PC-3 (cell line): Measurements from ENCODE around the gene OR5AC2. TPM values are rescaled to one million over a fixed set of nuclear protein-coding genes. Genes with fewer than 3 reads are reported as not detected.

Experiments
- ATAC-seq: fragments of 200-7000 bp; cut with Tn5 transposase; 2 replicates; pipeline ENCODE4 v1.9.1; 2020; ENCODE audit warnings: mild to moderate bottlenecking, moderate library complexity
- BruUV-seq: library from RNA; stranded (reverse); fragments of 400-500 nt; replicated peaks from 2 replicates; lab custom pipeline; 2021; lab: Mats Ljungman, UMichigan
- CTCF ChIA-PET: fragments of 300-600 bp; sonication (Branson Sonifier 250); formaldehyde crosslinking; loops from one replicate; lab custom pipeline; 2022; ENCODE audit warnings: antibody characterized with exemption; lab: Charles Lee
- POLR2A ChIA-PET: fragments of 300-600 bp; sonication (Branson Sonifier 250); formaldehyde crosslinking; loops from one replicate; lab custom pipeline; 2022; ENCODE audit warnings: antibody characterized with exemption; ENCODE audit not compliant: unreplicated experiment; lab: Charles Lee
- DNase-seq: peaks from one replicate; pipeline ENCODE4 v3.0.0-alpha.2; 2015
- H2AFZ ChIP-seq: fragments of 300-600 bp; sonication (generic); 2 replicates; pipeline ENCODE4 v1.6.0; 2016; ENCODE audit warnings: antibody characterized with exemption, low read length
- H3F3A ChIP-seq: fragments of 300-600 bp; sonication (generic); one replicate; pipeline ENCODE4 v1.6.0; 2017; ENCODE audit warnings: antibody characterized with exemption, low read length, control low read depth, mild to moderate bottlenecking; ENCODE audit not compliant: unreplicated experiment
- H3K27ac ChIP-seq: fragments of 300-600 bp; sonication (generic); 2 replicates; pipeline ENCODE4 v1.5.1; 2016; ENCODE audit warnings: mild to moderate bottlenecking, low read length
- H3K27me3 ChIP-seq: fragments of 300-600 bp; sonication (generic); 2 replicates; pipeline ENCODE4 v1.6.1; 2016; ENCODE audit warnings: low read length, mixed read lengths
- H3K36me3 ChIP-seq: fragments of 300-600 bp; sonication (generic); 2 replicates; pipeline ENCODE4 v1.6.1; 2016; ENCODE audit warnings: low read depth, mixed run types, low read length, mixed read lengths
- H3K4me1 ChIP-seq: fragments of 300-600 bp; sonication (generic); 2 replicates; pipeline ENCODE4 v1.5.1; 2016; ENCODE audit warnings: low read length; ENCODE audit not compliant: insufficient read depth
- H3K4me2 ChIP-seq: fragments of 300-600 bp; sonication (generic); 2 replicates; pipeline ENCODE4 v1.6.0; 2016; ENCODE audit warnings: low read length
- H3K4me3 ChIP-seq: fragments of 300-600 bp; sonication (generic); 2 replicates; pipeline ENCODE4 v1.5.1; 2016; ENCODE audit warnings: mild to moderate bottlenecking, low read length, mixed read lengths
- H3K79me2 ChIP-seq: fragments of 300-600 bp; sonication (generic); 2 replicates; pipeline ENCODE4 v1.6.1; 2017; ENCODE audit warnings: low read length, mixed read lengths
- H3K9ac ChIP-seq: fragments of 300-600 bp; sonication (generic); 2 replicates; pipeline ENCODE4 v1.6.0; 2016; ENCODE audit warnings: mild to moderate bottlenecking, low read length
- H3K9me2 ChIP-seq: fragments of 300-600 bp; sonication (generic); replicated peaks from 2 replicates; pipeline ENCODE4 v1.6.1; 2016; ENCODE audit warnings: mixed run types, low read length, mixed read lengths
- H3K9me3 ChIP-seq: fragments of 300-600 bp; sonication (generic); 2 replicates; pipeline ENCODE4 v1.6.1; 2016; ENCODE audit warnings: low read length, mixed read lengths
- H4K20me1 ChIP-seq: fragments of 300-600 bp; sonication (generic); 2 replicates; pipeline ENCODE4 v1.6.1; 2016; ENCODE audit warnings: low read length, mixed read lengths
- EZH2 ChIP-seq: fragments of 300-600 bp; sonication (generic); IDR thresholded peaks from one replicate; pipeline ENCODE4 v1.6.1; 2017; ENCODE audit warnings: antibody characterized with exemption, mild to moderate bottlenecking, low read length; ENCODE audit not compliant: unreplicated experiment
- EZH2phosphoT487 ChIP-seq: fragments of 300-600 bp; sonication (generic); IDR thresholded peaks from 2 replicates; pipeline ENCODE4 v1.6.1; 2018; ENCODE audit warnings: mild to moderate bottlenecking, antibody characterized with exemption, low read length, borderline replicate concordance
- intact Hi-C: fragments of 100-400 bp; cut with micrococcal nuclease; formaldehyde crosslinking; loops from 2 replicates; pipeline ENCODE4 v1.9.0; 2023
- total RNA-seq: library from RNA; depleted of rRNA; stranded (reverse); fragments of >200 nt; gene quantifications from 2 replicates; pipeline ENCODE4 v1.2.3, GENCODE V29; 2014
- TF ChIP-seq, protein P1 (sequence below): fragments of 300-600 bp; sonication (generic); conservative IDR thresholded peaks from 2 replicates; pipeline ENCODE4 v1.5.1; 2017; ENCODE audit warnings: antibody characterized with exemption, low read depth, mild to moderate bottlenecking, low read length

The OR5AC2 gene
- total RNA-seq, 1 experiment from 2014 or later = not detected

DNA sequence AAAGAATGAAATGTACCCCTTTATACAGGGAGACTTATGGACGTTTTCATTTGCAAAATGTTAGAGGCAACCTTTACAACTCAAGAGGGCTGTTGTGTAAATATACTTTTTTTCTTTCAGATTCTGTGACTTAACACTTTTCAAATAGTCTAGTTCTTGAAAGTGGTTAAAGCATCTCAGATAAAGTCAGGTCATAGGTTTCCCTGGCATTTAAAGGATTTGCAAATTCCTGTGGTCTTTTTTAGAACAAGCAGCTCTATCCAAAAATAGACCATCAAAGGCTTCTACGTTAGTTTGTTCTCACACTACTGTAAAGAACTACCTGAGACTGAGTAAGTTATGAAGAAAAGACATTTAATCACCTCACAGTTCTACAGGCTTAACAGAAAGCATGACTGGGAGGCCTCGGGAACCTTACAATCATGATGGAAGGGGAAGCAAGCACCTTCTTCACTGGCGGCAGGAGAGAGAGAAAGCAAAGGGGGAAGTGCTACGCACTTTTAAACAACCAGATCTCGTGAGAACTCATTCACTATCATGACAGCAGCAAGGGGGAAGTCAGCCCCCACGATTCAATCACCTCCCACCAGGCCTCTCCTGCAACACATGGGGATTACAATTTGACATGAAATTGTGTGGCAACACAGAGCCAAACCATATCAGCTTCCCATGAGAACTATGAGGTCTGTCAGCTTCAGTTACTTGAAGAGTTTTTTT, 28.6 kb upstream of the OR5AC2 start:
- Histone ChIP-seq H3F3A (no peaks in the 10 kb centered on the region), H3K27me3 (peaks cover 14% of the 10 kb centered on the region; the same call in 1 of the 2 replicates), H3K9me3 (no peaks in the 10 kb centered on the region), H3K4me3 (no peak overlapping the region), H3K79me2 (no peaks in the 10 kb centered on the region), H4K20me1 (no peaks in the 10 kb centered on the region), H2AFZ (no peak overlapping the region), H3K4me2 (no peak overlapping the region), H3K4me1 (no peaks in the 10 kb centered on the region), H3K9ac (no peak overlapping the region), H3K36me3 (no peaks in the 10 kb centered on the region), H3K9me2 (no peaks in the 10 kb centered on the region), H3K27ac (no peak overlapping the region)
- CTCF ChIA-PET = no interaction called here
- POLR2A ChIA-PET = no interaction called here
- TF ChIP-seq, protein P1, sequence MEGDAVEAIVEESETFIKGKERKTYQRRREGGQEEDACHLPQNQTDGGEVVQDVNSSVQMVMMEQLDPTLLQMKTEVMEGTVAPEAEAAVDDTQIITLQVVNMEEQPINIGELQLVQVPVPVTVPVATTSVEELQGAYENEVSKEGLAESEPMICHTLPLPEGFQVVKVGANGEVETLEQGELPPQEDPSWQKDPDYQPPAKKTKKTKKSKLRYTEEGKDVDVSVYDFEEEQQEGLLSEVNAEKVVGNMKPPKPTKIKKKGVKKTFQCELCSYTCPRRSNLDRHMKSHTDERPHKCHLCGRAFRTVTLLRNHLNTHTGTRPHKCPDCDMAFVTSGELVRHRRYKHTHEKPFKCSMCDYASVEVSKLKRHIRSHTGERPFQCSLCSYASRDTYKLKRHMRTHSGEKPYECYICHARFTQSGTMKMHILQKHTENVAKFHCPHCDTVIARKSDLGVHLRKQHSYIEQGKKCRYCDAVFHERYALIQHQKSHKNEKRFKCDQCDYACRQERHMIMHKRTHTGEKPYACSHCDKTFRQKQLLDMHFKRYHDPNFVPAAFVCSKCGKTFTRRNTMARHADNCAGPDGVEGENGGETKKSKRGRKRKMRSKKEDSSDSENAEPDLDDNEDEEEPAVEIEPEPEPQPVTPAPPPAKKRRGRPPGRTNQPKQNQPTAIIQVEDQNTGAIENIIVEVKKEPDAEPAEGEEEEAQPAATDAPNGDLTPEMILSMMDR = no peak
- TF ChIP-seq EZH2phosphoT487 (no peak), EZH2 (no peak)
- no TSS peak for BruUV-seq
- ATAC-seq = no peak
- no peak for DNase-seq
- intact Hi-C loops = no loop called here

DNA sequence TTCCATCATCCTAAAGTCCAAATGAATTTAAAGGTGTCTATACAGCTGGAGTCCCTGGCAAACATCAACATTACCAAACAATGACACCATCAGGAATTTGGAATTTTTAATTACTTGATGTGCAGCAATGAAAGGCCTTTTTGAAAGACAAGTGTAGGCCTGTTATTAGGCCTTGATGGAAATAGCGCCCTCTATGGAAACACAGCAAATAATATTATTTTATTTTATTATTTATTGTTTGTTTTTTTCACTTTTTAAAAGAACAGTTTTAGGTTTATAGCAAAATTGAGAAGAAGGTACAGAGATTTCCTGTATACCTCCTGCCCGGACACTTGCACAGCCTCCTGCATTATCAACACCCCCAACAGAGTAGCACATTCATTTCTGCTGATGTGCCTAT, 18.1 kb upstream of the OR5AC2 start:
- POLR2A ChIA-PET = no interaction called here
- no peaks in the 10 kb centered on the region for H3K4me1 ChIP-seq
- H3K9ac ChIP-seq = no peak overlapping the region
- H3K9me2 ChIP-seq = no peaks in the 10 kb centered on the region
- peaks cover 6% of the 10 kb centered on the region; the same call in 1 of the 2 replicates for H3K27me3 ChIP-seq
- ATAC-seq (no peak), DNase-seq (no peak)
- intact Hi-C loops = no loop called here
- H3K79me2 ChIP-seq = no peaks in the 10 kb centered on the region
- CTCF ChIA-PET = no interaction called here
- no peaks in the 10 kb centered on the region for H3K36me3 ChIP-seq
- BruUV-seq = no TSS peak
- H3K4me2 ChIP-seq = no peak overlapping the region
- no peaks in the 10 kb centered on the region for H3K9me3 ChIP-seq
- H4K20me1 ChIP-seq = no peaks in the 10 kb centered on the region
- no peaks in the 10 kb centered on the region for H3F3A ChIP-seq
- H2AFZ ChIP-seq = no peak overlapping the region
- no peak overlapping the region for H3K4me3 ChIP-seq
- TF ChIP-seq EZH2 = no peak
- TF ChIP-seq, protein P1 = peak; percentile 33; the same call in 1 of the 2 replicates
- H3K27ac ChIP-seq = no peak overlapping the region

GRCh38 chr3:98070840-98071239, 16.1 kb upstream of the OR5AC2 start:
- H3K4me1 ChIP-seq = no peaks in the 10 kb centered on the region
- no peaks in the 10 kb centered on the region for H4K20me1 ChIP-seq
- H2AFZ ChIP-seq = no peak overlapping the region
- H3F3A ChIP-seq = no peaks in the 10 kb centered on the region
- intact Hi-C loops = no loop called here
- H3K9ac ChIP-seq = no peak overlapping the region
- no peaks in the 10 kb centered on the region for H3K79me2 ChIP-seq
- no peaks in the 10 kb centered on the region for H3K9me3 ChIP-seq
- ATAC-seq (no peak), DNase-seq (no peak)
- CTCF ChIA-PET = no interaction called here
- no peak overlapping the region for H3K4me2 ChIP-seq
- peaks cover 6% of the 10 kb centered on the region; the same call in 1 of the 2 replicates for H3K27me3 ChIP-seq
- no peaks in the 10 kb centered on the region for H3K9me2 ChIP-seq
- POLR2A ChIA-PET = no interaction called here
- BruUV-seq = no TSS peak
- H3K4me3 ChIP-seq = no peak overlapping the region
- no peak overlapping the region for H3K27ac ChIP-seq
- TF ChIP-seq EZH2phosphoT487 (no peak), EZH2 (no peak)
- TF ChIP-seq, protein P1 = no peak
- H3K36me3 ChIP-seq = no peaks in the 10 kb centered on the region
